Adrenal gland (tissue), 5 donors: ENCODE data around the gene TANK.

Experiments
- POLR2A ChIP-seq, 2 donors: fragments of 450-650 bp; IDR thresholded peaks; one replicate each; pipeline ENCODE4 v1.6.1; 2017; ENCODE audit warnings: antibody characterized with exemption in 2 of 2, mild to moderate bottlenecking in 2 of 2, moderate library complexity in 1 of 2
- TF ChIP-seq, protein P1 (sequence below), 6 experiments: fragments of 450-650 bp in 4 of 6; fragments of 200-600 bp in 2 of 6; sonication (generic) in 1 of 6; IDR thresholded peaks; 1 replicate in 5 of 6; 2 replicates in 1 of 6; pipeline versions ENCODE4 v1.5.1 to v1.8.0; 2016 to 2021; ENCODE audit warnings: antibody characterized with exemption in 6 of 6, mild to moderate bottlenecking in 2 of 6, moderate library complexity in 1 of 6
- donor health status: DM: no; HTN: no; CAD: no.

- TF ChIP-seq, protein P1, sequence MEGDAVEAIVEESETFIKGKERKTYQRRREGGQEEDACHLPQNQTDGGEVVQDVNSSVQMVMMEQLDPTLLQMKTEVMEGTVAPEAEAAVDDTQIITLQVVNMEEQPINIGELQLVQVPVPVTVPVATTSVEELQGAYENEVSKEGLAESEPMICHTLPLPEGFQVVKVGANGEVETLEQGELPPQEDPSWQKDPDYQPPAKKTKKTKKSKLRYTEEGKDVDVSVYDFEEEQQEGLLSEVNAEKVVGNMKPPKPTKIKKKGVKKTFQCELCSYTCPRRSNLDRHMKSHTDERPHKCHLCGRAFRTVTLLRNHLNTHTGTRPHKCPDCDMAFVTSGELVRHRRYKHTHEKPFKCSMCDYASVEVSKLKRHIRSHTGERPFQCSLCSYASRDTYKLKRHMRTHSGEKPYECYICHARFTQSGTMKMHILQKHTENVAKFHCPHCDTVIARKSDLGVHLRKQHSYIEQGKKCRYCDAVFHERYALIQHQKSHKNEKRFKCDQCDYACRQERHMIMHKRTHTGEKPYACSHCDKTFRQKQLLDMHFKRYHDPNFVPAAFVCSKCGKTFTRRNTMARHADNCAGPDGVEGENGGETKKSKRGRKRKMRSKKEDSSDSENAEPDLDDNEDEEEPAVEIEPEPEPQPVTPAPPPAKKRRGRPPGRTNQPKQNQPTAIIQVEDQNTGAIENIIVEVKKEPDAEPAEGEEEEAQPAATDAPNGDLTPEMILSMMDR (IDR thresholded peaks at IDR 0.05), result no peak
- TF ChIP-seq POLR2A (IDR thresholded peaks at IDR 0.05), result no peak
Observed at GRCh38 chr2:161119483-161119882, 40.7 kb upstream of the TANK start.
